Measurements from ENCODE around the gene IMPA2.
A peak's percentile ranks its signal among the peaks of the same experiment; 100 is the strongest.
"Not testable (repeated sequence)": the region's sequence is repeated elsewhere in the genome, so short reads cannot be mapped to it uniquely, and the experiment has no call there.

Gene IMPA2

DNA sequence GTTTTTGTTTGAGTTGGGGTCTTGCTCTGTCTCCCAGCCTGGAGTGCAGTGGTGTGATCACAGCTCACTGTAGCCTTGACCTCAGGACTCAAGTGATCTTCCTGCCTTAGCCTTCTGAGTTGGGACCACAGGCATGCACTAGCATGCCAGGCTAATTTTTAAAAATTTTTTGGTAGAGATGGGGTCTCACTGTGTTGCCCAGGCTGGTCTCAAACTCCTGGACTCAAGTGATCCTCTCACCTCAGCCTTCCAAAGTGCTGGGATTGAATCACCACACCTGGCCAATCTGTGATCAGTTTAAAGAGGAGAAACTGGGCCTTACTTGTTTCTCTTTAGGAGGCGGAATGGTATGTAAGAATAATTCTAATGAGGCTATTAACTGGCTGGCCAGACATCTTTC is 49.9 kb downstream of the IMPA2 start:
- DNase-seq: no peak

DNA sequence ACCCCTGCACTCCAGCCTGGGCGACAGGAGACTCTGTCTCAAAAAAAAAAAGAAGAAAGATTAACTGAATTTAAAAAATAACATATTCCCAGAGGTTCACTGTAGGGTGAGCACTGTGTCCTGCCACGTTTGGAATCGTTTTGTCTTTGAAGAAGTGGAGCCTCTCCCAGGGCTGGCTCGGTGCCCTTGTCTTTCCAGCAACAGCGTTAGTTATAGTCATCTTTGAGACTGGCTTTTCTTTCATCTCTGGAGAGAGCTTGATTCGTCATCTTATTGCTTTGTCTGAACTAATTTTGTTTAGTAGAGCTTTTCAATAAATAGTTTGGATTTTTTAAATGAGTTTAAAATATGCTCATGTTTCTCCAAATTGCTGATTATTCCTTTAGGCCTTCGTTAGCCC is 50.5 kb downstream of the IMPA2 start:
- DNase-seq: no peak

DNA sequence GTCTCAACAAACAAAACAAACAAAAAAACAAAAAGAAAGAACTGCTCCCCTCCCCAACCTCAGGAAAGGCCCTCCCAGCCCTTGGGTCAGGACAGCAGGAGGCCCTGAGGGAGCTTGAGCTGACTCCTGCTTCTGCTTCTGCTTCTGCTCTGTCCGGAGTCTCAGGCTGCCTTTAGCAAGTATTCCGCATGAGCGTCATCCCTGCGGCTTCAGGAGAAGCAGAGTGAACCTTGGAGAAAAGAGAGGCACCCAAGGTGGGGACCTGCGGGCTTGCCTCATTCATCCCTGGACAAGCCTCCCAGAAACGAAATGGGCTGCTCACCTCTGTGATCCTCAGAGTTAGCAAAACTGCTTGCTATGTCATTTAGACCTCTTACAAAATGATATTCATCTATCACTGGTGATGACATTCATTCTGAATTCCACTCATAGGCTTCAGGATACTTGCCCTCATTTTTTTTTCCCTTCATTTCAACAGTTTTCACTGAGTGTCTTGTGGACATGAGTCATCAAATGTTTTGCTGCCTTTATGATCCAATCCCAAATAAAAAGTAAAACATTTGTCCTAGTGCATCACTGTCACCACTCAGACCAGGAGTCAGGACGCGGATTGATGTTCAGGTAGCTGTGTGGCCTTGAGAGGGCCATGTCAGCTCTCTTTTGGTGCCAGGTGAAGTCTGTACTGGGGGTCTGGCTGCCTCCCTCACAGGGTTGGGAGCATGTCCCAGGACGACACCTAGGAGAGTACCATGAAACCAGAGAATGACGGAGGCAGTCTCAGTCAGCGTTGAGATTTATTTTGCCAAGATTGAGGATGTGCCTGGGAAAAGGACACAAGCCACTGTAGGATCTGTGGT is 51.7 kb downstream of the IMPA2 start:
- no peak for DNase-seq

DNA sequence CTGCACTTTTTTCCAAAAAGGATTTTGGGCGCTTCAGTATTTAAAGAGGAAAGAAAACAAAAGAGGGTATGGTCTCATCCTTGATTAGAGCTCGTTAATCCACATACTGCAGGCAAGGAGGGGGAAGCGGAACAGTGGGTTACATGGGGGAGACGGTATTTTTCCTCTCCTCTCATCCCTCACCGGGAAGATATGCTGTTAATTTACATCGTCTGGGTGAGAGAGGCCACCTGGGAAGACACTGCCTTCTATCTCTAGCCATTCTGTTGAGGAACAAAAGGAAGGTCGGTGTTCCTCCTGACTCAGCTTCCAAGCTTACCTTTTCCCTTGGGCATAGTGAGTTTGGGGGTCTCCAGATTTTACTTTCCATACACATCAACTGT is 52.3 kb downstream of the IMPA2 start:
- DNase-seq: no peak

DNA sequence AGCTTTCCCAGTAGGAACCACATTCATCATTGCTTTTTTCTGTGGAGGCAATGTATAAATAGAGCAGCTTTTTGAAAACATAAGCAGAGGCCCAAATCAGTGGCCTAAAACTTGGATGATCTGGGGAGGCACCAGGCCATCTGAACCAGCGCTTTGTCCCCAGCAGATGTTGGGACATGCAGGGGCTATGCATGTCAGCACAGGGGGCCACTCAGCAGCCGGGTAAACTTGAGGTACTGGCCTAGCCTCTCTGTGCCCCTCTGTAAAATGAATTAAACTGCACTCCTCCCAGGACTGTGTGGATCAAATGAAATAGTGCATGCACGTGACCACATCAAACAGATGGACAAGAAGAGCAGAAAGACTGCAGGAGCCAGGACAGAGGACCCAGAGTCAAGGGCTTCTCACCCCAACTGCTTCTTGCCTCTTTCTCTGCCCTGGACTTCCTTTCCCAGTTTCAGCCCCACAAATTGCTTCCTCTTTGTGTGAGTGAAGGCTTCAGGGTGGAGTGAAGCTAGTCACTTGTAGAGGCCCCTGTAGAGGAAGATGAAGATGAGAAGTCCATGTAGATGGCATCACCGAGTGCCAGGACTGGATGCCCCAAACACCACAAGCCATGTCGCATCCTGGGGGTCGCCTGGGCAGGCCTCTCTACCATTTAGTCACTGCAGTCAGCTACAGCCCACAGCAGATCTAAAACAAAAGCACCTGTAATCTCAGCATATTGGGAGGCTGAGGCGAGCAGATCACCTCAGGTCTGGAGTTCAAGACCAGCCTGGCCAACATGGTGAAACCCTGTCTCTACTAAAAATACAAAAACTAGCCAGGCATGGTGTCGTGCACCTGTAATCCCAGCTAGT is 53.2 kb downstream of the IMPA2 start:
- DNase-seq: no peak

DNA sequence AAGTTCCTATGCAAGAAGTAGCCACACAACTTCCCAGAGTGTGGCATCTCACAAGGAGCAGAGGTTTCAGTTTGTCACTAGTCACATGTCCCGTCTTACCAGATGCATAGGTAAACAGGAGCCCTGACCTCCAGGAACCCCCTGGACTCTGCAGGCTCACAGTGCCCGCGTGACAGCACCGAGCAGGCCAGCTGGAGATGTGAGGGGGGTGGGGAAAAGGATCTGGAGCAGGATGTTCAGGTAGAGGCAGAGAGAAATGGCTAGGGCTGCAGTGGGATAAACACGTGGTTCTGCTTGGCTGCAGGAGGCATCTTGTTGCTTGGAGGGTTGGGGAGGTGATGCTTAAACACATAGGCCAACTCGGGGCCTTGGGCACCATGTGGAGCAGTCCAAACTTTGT is 54.2 kb downstream of the IMPA2 start:
- DNase-seq: no peak

DNA sequence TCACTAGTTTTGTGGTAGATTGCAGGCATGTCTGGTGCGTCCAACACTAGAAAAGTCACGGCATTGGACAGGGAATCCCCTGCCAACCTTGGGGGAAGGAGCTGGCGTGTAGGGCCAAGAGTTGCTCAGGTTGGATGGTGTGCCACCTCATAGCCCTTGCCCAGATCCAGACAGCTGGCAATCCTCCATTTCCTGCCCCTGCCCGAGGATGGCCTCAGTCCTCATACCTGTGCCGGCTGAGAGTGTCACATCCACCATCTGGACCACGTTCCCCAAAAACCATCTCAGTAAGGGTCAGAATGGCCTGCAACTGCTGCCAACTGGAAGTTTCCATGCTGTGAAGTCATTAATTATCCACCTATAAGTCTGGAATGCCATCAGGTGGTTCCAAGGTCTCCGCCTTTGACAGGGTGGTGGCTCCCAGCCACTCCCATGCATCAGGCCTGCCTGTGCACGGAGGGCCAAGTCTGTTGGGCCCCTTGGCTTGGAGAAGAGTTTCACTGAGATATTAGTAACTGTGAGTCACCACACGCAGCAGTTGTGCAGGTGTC is 55.0 kb downstream of the IMPA2 start:
- DNase-seq: no peak

DNA sequence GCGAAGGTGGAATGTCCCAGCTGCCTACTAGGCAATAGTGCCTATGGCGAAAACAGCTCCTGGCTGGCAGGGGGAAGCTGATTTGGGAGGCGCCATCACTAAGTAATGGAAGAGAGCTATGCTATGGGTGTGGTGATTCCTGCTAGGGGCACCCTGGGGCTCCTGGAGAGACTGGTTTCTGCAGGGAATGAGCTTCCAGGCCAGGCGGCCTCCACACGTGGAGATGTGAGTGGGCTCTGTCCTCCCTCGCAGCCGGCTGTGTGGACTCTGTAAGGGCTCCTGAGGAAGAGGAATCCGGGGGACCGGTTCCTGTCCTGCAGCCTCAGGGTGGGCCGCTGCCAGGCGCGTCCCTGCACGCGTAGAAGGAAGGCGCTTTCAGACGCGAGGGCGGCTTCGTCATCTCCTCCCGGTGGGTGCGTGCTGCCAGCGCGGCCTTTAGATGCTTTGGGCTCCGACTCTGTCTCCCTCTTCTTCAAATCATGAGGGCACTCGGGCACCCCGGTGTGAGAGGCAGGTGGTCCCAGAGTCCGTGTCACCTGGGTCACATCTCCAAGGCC is 56.9 kb downstream of the IMPA2 start:
- DNase-seq: no peak

DNA sequence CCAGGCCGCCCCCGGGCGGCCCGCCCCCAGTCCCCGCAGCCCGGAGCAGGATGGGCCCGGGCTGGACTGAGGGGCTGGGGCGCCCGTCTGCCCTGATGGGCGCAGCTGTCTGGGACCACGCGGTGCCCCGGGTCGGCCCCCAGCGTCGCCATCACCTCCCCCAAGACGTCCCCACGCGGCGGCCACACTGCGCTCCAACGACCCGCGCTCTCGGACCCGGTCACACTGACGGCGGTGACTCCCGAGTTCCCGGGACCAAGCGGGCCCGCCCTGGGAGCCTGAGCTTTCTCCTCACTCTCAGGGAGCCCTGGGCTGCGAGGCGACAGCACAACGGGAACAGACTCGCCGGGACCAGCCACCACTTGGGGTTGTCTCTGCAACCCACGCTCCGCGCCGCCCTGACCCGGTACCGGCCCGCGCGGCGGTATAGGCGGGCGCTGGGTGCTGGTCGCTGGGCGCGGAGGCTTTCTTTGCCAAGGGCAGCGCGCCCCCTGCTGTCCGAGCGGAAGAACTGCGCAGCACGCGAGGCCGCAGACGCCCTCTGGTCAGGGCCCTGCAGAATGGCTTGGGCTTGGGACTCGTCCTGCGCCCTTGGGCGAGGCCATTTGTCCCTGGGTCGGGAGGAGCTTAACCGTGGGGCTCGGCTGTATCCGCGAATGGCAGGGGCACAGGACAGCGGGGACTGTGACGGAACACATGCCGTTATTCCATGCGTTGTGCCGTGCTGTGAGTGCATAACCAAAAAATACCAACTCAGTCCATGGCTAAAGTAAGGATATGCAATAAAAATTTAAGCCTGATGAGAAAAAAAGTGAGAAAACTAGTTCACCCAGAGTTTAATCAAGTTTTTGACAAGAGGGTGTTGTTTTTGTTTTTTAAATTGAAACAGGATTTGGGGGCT is 57.6 kb downstream of the IMPA2 start:
- DNase-seq: peak; percentile 51

DNA sequence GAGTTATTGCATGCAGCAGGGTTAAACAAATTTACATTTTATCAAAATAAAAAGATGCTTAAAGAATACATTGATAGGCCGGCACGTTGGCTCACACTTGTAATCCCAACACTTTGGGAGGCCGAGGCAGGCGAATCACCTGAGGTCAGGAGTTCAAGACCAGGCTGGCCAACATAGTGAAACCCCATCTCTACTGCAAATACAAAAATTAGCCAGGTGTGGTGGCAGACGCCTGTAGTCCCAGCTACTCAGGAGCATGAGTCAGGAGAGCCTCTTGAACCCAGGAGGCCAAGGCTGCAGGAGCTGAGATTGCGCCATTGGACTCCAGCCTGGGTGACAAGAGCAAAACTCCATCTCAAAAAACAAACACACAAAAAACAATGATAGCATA is 58.2 kb downstream of the IMPA2 start:
- not testable (repeated sequence) for DNase-seq

DNA sequence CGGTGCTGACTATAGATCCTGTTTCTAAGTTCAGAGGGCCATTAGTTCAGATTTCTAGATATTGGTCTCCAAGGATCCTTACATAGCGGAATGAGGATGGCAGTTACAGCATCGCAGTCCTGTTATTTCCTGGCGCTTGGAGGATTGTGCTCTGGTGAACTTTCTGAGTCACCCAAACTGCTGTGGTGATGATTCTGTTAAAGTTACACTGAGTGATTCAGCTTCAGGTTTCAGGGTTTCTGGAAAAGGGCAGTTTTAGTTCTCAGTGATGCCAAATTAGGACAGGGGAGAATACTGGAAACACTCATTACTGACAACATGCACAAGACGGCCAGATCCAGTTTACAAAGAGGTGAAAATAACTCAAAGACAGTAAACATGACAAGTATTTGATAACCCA is 60.3 kb downstream of the IMPA2 start:
- DNase-seq: no peak

DNA sequence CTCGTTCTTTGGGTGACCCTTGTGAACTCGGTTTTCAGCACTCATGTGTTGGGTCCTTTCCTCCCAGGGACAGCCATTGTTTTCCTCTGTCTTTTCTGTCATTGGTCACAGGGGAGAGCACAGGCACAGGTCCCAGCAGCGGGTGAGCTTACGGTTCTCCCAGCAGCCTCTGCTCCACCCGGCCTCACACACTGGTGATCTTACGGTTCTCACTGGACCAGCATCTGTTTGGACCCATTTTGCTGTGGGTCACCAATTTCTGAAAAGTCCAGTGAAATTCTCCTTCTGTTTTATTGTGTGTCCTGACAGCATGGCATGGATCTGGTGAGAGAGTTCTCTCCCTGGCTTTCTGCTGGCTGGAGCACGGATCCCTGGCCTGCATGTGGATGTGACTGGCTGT is 62.5 kb downstream of the IMPA2 start:
- DNase-seq: no peak

DNA sequence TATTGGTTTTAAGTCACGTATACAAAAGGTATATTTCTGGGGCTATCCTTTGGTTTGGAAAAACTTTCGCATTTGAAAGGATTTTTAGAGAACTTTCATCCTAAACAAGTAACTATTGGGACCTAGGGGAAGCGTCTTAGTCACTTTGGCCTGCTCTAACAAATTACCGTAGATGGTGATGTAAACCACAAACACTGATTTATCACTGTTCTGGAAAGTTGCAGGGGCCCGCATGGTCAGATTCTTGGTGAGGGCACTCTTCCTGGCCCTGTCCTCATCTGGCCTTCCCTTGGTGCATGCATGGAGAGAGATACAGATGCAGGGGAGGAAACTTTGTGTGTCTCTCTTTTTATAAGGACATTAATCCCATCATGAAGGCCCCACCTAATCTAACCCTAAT is 63.3 kb downstream of the IMPA2 start:
- DNase-seq: no peak

DNA sequence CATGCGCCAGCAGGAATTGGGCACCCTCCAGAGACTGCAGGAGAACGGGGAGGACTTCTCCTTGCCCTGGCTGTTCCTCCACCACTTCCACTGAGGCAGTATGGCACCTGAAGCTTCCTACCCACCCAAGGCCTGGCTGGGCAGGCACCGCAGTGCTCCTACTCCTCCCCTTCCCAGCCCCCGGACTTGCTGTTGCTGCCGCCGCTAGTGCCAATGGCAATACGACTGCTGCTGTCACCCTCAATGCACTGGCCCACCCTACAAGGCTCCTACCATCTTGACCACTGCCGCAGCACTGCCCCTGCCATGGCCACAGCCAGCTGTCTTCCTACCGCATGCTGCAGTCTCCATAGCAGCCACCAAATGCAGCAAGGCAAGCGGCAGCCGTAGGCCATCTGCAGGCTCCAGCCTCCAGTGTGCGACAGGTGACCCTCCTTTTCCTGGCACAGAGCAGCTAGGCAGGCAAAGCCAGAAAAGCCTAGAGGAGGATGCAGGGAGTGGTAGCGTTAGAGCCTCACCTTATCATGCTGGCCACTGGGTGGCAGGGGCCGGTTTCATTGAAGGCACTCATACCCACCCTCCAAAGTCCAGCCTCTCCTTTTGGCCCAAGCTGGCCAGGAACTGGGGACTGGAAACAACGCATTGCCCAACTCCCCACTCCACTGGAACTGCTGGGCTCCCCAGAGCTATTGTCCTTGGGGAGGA is 64.9 kb downstream of the IMPA2 start:
- no peak for DNase-seq

DNA sequence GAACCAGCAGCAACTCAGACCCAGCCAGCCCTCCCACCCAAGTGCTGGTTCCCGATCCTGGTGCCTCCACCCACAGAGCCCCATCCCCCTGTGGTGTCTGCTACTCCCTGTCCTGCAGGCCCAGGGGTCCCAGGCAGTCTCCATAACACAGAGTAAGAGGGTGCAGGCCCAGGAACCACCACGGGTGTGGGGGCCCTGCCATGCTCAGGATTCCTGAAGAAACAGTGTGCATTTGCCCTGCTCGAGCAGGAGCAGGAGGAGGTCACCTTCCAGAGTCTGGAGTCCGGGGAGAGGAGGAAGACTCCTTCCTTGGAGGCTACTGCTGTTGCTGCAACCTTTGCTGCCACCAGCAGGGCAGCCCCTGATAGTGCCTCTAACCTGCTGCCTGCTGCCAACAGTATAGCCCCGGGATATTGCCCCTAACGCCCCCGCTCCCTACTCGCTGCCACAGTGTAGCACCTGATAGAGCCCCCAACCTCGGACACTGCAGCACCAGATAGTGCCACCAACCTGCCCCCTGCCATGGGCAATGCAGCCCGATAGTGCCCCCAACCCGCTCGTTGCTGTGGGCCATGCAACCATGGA is 65.5 kb downstream of the IMPA2 start:
- no peak for DNase-seq

DNA sequence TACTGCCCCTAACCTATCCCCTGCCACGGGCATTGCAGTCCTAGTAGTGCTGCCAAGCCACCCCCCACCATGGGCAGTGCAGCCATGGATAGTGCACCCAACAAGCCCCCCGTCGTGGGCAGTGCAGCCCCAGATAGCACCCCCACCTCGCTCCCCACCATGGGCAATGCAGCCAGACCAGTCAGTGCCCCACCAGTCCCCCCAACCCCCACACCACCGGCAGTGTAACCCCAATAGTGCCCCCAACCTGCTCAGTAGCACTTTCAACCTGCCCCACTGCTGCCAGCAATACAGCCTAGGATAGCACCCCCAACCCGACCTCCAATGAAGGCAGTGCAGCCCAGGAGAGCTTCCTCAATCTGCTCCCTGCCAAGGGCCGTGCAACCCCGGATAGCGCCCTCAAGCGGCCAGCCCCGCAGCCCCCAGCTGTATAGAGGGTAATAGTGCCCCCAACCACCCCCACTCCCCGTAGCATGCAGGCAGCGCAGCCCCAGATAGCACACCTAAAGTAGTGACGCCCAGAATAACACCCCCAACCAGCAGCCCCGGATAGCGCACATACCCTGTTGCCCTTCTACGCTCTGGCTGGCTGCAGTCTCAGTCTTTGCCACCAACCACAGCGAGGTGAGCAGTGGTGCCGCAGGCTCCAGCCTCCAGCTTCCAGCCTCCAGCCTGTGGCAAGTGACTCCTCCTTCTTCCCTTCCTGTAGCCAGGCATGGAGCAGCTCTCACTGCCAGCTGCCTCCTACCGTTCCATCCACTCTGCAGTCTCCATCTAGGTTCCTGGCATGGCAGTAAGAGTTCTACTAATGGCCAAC is 66.9 kb downstream of the IMPA2 start:
- DNase-seq: no peak

DNA sequence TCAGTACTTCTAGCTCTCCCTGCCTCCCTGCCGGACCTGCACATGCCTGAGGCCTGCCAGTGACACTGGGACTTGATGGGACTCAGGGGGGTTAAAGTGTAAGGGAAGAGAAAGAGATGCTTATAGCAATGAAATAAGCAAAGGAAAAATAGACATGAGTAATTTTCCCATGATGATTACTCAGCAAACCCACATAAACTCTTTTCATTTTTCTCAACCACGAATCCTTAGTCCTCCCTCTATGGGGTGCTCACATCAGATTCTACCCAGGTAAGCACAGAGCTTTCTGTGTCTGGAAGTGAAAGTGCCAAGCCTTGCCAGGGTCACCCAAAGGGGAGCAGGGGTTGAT is 67.5 kb downstream of the IMPA2 start:
- DNase-seq: no peak

DNA sequence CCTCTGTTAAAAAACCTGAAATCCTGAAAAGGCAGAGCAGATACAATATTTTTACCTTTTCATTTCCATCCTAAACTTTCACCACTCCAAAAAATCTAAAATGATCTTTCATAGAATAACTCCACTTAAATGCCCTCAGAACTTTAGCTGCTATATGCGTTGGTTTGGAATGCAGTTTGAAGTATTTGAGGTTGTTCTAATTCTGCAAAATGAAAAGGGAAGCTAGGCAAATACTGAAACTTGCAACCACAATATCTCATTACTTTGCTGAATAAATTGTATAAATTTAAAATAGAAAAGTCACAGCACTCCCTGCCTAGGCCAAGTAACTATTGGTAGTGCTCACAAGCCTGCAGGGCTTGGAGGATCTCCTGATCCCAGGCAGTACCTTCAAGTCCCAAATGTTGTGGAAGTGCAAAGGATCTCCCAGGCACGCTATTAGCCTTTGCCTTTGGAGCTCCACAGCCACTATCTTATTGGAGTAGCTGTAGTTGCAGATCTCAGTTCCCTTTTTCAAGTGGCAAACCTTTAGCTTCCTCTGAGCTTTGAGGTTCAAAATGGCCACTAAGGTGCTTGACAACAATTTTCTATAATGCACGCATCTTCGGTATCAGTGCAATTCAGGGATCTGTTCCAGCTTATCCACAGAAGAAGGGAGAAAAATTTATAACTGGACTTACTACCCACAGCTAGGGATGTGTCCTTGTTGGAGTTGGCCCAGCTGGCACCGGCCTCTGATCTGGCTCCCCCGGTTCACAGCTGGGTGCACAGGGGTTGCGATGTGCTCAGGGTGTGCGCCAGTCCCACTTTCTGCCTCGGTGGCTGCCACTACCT is 68.9 kb downstream of the IMPA2 start:
- DNase-seq: no peak

DNA sequence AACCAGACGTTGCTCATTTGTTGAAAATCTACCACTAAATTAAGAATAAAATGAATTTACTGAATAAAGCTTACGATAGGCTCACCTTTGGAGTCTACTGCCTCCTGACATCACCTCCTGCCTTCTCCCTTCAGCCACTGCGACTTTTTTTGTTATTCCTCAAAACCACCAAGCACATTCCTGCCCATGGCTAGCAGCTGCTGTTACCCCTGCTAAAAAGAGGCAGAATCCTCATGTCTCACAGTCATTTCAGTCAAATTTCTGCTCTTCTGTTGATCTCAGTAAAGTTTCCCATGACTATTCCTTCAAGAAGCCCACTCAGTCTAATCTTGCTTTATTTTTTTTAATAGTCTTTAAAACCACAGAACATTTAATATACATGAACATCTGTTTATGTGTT is 71.6 kb downstream of the IMPA2 start:
- no peak for DNase-seq

DNA sequence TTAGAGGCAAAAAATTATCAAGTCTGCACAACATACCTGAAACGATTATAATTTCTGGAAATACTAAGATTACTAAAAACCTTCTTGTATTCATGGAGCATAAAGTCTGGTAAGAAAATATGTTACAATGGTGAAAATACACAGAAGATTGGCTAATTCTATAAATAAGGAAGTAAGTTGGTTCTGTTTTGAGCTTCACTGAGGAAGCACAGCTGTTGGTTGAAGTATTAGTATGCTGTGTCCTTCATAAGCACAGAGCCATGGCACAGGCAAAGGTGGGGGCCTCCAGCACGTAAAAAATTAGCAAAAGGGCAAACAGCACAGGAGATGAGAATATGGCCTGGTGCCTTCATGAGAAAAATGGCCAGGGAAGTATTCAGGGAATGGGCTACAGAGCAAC is 72.0 kb downstream of the IMPA2 start:
- DNase-seq: no peak

Measured in NCI-H1105 (cell line).